Subcutaneous adipose tissue (tissue), 4 donors: ENCODE data around the gene ZNF664. TPM values are rescaled to one million over a fixed set of nuclear protein-coding genes. Genes with fewer than 3 reads are reported as not detected.

Experiments
- total RNA-seq, 4 donors: library from RNA; depleted of rRNA; stranded (reverse); fragments of >200 nt; gene quantifications; one replicate each; pipeline ENCODE4 v1.1.0, GENCODE V29; 2016
- TF ChIP-seq, protein P1 (sequence below): fragments of 450-650 bp; IDR thresholded peaks from one replicate; pipeline ENCODE4 v1.5.1; 2016; ENCODE audit warnings: low read depth, mild to moderate bottlenecking, control low read depth, antibody characterized with exemption, moderate library complexity

The ZNF664 gene
- total RNA-seq, 4 donors from 2014 or later, result 80.2 to 115 (median 92.6) TPM

DNA sequence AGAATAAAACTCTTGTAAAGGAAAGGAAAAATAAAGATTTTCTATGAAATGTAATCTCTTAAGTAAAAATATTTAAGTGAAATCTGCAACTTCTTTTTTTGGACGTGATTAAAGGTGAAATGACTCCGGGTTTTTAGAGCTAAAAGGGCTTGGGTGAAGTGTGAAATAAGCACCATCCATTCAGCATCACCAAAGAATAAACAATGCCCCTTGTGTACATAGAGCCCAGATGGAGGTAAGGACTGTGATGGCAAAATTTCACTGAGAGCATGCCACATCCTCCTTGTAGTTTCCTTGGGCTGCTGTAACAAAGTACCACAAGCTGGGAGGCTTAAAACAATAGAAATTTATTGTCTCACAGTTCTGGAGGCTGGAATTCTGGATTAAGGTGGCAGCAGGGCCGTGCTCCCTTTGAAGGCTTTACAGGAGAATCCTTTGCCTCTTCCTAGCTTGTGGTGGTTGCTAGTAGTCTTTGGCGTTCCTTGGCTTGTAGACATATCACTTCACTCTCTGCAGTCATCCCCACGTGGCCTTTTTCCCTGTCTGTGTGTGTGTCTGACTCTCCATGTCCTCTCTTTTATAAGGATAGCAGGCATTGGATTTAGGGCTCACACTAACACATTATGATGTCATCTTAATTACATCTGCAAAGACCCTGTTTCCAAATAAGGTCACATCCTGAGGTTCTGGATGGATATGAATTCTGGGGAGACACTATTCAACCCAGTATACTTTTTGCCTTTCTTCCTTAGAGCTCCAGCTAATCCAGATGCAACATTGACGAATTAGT is 24.2 kb downstream of the ZNF664 start:
- TF ChIP-seq, protein P1, sequence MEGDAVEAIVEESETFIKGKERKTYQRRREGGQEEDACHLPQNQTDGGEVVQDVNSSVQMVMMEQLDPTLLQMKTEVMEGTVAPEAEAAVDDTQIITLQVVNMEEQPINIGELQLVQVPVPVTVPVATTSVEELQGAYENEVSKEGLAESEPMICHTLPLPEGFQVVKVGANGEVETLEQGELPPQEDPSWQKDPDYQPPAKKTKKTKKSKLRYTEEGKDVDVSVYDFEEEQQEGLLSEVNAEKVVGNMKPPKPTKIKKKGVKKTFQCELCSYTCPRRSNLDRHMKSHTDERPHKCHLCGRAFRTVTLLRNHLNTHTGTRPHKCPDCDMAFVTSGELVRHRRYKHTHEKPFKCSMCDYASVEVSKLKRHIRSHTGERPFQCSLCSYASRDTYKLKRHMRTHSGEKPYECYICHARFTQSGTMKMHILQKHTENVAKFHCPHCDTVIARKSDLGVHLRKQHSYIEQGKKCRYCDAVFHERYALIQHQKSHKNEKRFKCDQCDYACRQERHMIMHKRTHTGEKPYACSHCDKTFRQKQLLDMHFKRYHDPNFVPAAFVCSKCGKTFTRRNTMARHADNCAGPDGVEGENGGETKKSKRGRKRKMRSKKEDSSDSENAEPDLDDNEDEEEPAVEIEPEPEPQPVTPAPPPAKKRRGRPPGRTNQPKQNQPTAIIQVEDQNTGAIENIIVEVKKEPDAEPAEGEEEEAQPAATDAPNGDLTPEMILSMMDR, result no peak

DNA sequence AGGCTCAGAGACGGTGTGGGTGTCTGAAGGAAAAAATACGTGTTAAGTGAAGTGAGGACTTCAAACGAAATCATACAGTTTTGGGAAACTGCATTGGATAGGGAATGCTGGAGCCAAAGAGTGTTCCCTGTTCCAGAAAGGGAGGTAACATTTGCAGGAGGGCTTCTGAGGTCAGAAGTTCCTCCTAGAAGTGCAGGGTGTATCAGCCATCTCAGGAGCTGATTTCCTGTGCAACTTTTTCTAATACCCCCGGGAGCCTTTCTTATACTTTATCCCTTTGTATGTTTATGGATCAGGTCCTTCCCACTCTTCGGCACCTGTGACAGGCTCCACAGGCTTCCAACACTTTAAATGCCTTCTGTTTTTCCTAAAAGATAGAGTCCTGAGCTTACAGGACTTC is 24.9 kb downstream of the ZNF664 start:
- TF ChIP-seq, protein P1, result no peak

DNA sequence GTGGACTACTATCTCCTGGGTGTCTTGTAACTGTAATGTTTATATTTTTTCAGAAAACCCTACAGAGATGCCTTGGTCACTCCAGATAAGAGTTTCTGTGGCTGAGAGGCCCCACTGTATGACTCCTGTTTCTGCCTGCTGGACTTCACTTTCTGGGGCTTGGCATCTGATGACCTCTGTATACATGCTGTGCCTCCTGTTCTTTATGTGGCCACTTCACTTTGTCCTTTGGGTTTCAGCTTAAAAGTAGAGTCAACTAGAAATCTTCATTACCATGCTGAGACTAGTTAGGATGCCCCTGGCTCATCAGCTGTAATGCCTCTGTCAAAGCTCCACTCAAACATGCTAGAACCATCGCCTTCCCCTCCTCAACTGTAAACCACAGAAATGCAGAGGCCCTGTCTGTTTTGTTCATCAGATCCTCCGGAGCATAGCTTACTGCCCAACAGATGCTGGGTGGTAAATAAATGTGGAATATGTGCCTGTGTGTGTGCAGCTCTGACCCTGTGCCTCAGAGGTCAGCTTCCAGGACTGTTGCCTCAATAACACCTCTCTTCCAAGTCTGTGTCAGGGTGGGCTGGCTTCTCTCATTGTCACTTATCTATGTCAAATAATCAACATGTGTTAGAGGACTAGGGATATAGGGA is 25.5 kb downstream of the ZNF664 start:
- TF ChIP-seq, protein P1, result no peak

DNA sequence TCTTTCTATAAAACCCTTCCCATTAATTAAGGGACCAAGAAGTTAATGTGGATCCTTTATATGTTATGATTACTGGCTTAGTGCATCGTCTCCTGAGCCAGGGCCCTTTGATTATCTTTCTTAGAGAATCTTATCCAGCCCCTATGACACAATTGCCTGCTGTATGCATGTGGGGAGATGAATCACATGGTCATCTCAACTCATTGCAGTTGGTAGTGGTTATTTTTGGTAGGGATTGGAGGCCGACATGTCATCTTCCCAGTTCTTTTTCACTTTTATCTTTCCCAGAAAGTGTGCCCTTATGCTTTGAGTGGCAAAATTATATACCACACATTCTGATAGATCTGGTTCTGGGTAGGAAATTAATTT is 26.0 kb downstream of the ZNF664 start:
- TF ChIP-seq, protein P1, result no peak

DNA sequence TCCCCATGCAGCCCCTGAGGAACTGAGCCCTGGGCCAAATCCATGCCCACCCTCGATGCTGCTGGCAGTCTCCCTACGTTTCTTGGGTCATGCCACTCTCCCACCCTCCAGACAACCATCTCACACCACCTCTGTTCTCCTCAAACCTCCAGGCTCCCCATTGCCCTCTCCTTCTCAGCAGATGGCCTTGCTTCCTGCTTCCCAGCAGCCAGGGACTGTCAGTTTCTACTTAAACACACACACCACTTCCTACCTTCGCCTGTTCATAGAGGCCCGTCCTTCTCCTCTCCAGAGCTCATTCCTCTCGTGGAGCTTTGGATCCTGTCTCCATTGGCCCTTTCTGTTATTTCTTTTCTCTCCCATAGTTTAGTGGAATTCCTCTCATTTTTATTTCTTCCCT is 27.1 kb downstream of the ZNF664 start:
- TF ChIP-seq, protein P1, result no peak

DNA sequence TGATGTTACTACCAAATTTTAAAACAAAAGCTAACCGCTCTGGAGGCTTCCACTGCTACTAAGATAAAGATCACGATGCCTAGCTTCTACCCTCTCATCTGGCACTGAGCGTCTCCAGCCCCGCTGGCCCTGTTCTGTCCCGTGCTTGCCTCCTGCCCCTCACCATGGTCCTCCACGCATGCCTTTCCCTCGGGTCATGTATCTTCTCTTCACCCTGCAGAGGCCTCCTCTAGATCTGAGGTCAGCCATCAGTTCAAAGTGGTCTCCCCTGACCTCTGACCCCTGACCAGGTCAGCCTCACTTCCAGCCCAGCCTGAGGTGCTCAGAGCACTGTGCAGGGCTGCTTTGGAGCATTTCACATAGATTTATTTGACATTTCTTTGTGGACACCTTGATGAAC is 28.3 kb downstream of the ZNF664 start:
- TF ChIP-seq, protein P1, result no peak

DNA sequence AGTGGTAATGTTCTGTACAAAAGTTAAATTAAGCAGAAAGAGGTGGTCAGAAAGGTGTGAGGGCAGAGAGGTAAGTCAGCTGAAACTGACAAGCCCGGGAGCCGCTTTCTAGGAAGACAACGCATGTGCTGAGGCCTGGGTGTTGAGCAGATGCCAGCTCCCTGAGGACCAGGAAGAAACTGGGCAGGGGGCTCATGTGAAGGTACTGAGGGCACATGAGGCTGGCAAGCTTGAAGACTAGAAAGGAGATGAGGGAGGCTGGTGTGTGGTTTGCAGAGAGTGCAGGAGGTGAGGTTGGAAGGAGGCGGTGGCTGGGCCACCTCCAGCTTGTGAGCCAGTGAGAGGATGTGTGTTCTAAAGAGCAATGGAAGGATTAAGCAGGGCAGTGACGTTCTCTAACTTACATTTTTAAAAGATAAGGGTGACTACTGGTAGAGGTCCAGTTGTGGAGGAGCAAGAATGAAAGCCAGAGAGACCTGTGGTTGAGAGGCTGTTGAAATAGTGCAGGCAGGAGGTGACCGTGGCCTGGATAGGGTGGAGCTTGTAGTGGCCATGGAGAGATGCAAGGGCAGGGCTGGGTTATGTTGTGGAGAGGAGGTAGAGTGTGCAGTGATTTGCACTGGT is 29.1 kb downstream of the ZNF664 start:
- TF ChIP-seq, protein P1, result no peak
